GM11168 (cell line): Measurements from ENCODE around the gene ETNK2.

Experiments
- in situ Hi-C: fragments of 300-500 bp; cut with MboI; formaldehyde crosslinking; loops from one replicate; pipeline ENCODE4 v1.12.0; 2022; ENCODE audit warnings: low sequenced_read_pairs; ENCODE audit not compliant: unreplicated experiment

ETNK2 gene

GRCh38 chr1:204178487-204179281 lies 26.8 kb upstream of the ETNK2 start:
- in situ Hi-C loops: loop anchor here (10.0 kb wide), 1 partner anchor 186 kb away; no protein-coding TSS in a partner anchor

- in situ Hi-C loops: loop anchor here (10.0 kb wide), 1 partner anchor 188 kb away; no protein-coding TSS in a partner anchor
Measured at GRCh38 chr1:204177133-204177532, 25.3 kb upstream of the ETNK2 start.

- in situ Hi-C loops: loop anchor here (10.0 kb wide), 1 partner anchor 189 kb away; no protein-coding TSS in a partner anchor
Measured at GRCh38 chr1:204176049-204176448, 24.2 kb upstream of the ETNK2 start.

GRCh38 chr1:204174958-204175357 lies 23.1 kb upstream of the ETNK2 start:
- in situ Hi-C loops: loop anchor here (10.0 kb wide), 1 partner anchor 190 kb away; no protein-coding TSS in a partner anchor

- in situ Hi-C loops: loop anchor here (10.0 kb wide), 1 partner anchor 192 kb away; no protein-coding TSS in a partner anchor
Measured at GRCh38 chr1:204172404-204173029, 20.7 kb upstream of the ETNK2 start.

GRCh38 chr1:204171751-204172178 lies 19.9 kb upstream of the ETNK2 start:
- in situ Hi-C loops: loop anchor here (10.0 kb wide), 1 partner anchor 193 kb away; no protein-coding TSS in a partner anchor

- in situ Hi-C loops: loop anchor here (10.0 kb wide), 1 partner anchor 194 kb away; no protein-coding TSS in a partner anchor
Measured at GRCh38 chr1:204170494-204171155, 18.8 kb upstream of the ETNK2 start.

GRCh38 chr1:204169858-204170257 lies 18.0 kb upstream of the ETNK2 start:
- in situ Hi-C loops: loop anchor here (10.0 kb wide), 1 partner anchor 195 kb away; no protein-coding TSS in a partner anchor

GRCh38 chr1:204167730-204168129 lies 15.9 kb upstream of the ETNK2 start:
- in situ Hi-C loops: no loop called here

- in situ Hi-C loops: no loop called here
Measured at GRCh38 chr1:204166219-204166618, 14.4 kb upstream of the ETNK2 start, which contains the start of gene REN. REN (minus strand) TSS chr1:204166337; CDS start chr1:204166293, 44 bp downstream.

GRCh38 chr1:204162494-204163074 lies 10.7 kb upstream of the ETNK2 start:
- in situ Hi-C loops: no loop called here

- in situ Hi-C loops: no loop called here
Measured at GRCh38 chr1:204161609-204162493, 10.0 kb upstream of the ETNK2 start.

- in situ Hi-C loops: no loop called here
Measured at GRCh38 chr1:204157962-204158361, 6.1 kb upstream of the ETNK2 start.

GRCh38 chr1:204155881-204156280 lies 4.0 kb upstream of the ETNK2 start:
- in situ Hi-C loops: no loop called here

GRCh38 chr1:204154568-204155255 lies 2.9 kb upstream of the ETNK2 start:
- in situ Hi-C loops: no loop called here

- in situ Hi-C loops: no loop called here
Measured at GRCh38 chr1:204153667-204154066, 1.8 kb upstream of the ETNK2 start.

- in situ Hi-C loops: no loop called here
Measured at GRCh38 chr1:204152310-204153044, 633 bp upstream of the ETNK2 start.
